HG02840 (cell line): Measurements from ENCODE around the gene NPHS1.
"Not testable (repeated sequence)": the region's sequence is repeated elsewhere in the genome, so short reads cannot be mapped to it uniquely, and the experiment has no call there.

ENCODE experiments used
- ATAC-seq: cut with Tn5 transposase; IDR thresholded peaks from one replicate; pipeline ENCODE4 v1.9.1; 2021; ENCODE audit warnings: mild to moderate bottlenecking, moderate library complexity, moderate number of reproducible peaks; ENCODE audit not compliant: unreplicated experiment, low FRiP score

The NPHS1 gene

DNA sequence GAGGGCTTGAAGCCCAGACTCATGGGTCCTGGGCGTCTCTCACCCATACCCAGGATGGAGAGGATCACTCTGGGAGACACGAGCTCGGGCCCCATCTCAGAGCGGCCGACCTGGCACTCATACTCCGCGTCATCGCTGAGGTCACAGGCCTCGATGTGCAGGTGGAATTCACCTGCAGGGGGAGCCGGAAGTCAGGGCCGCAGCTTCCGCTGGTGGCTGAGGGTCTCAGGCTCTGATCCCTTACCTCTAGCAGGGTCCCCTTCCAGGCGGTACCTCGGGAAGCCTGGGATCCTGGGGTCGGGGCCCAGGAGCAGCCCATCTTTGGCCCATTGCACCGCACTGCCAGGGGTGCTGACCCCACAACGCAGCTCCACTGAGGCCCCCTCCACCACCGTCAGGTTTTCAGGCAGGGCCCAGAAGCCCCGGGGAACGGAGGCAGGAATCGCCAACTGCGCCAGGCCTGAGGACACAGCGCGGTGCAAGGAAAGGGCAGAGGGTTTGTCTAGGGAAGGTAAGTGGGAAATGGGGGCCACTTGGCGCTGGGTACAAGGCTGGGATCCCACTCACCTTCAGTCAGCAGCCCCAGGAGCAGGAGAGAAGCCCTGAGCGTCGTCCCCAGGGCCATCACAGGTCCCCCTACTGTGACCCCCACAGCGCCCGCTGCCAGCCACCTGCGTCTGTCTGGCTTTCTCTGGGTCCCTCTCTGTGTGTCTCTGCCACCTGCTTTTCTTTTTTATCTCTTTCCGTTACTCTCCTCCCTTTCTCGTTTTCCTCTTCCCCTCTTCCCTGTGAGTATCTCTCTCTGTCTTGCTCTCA, 883 bp downstream of the NPHS1 start:
- ATAC-seq = no peak

DNA sequence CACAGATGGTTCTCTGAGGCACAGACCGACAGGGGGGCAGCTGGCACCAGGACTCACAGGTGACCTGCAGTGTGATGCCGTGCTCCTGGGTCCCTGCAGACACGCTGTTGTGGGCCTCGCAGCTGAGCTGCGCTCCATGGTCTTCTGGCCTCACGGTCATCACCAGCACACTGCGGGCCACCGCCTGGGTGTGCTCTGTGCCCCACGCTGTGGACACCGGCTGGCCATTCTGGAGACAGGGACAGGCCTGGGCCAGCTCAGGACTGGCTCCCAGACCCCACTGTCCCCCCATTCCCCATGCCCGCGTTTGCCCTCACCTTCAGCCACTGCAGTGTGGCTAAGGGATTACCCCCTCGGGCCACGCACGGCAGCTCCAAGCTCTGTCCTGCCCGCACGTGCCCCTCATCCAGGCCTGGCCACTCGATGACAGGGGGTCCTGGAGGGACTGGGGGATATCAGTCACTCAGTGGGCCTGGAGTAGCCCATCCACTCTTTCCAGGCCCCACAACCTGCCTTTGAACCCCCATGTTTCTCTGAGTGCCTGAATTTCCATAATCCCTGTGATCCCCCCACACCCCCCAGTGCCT, 3.3 kb downstream of the NPHS1 start:
- ATAC-seq = no peak

GRCh38 chr19:35848486-35848885, 3.8 kb downstream of the NPHS1 start:
- no peak for ATAC-seq

DNA sequence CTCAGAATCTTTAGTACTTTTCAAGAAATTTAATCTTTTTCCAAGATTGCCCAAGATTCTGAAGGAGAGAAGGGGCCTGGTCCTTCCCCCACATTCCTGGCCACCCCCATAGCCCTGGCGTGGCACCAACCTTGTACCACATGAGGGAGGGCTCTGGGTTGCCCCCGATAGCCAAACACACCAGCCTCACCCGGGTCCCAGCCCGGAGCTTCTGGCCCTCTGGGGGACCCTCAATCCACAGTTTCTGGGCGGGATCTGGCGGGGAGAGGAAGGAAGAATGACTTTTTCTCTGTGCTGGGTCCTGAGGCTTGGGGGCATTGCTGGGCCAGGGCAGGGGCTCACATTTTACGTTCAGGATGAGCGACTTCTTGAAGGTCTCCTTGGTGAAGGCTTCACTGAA, 4.4 kb downstream of the NPHS1 start:
- ATAC-seq = no peak

DNA sequence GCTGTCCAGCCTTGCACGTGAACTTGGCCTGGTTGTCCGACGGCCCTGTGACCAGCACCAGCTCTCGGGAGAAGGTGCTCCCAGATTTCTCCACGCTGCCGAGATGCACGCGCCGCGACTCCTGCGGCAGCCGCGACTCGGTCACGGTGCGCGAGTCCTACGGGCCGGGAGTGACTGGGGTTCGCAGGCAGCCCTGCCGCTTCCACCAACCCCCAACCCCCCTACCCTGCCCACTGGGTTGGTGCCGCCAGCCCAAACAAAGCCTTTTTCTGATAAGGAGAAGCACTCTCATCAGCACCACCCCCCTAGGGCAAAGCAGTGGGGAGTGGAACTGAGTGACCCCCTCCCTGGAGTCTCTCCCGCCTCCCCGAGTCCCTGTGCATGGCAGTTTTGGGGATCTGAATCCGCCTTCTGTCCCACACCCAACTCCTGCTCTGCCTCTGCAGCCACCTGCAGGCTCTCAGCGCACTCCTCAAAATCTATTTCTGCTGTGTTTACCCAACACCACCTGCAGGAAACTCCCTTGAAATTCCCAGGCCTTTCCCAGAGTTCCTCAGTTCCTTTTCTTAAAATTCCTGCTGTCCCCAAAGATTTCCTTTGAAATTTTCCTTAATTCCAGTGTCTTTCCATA, 6.2 kb downstream of the NPHS1 start:
- no peak for ATAC-seq

DNA sequence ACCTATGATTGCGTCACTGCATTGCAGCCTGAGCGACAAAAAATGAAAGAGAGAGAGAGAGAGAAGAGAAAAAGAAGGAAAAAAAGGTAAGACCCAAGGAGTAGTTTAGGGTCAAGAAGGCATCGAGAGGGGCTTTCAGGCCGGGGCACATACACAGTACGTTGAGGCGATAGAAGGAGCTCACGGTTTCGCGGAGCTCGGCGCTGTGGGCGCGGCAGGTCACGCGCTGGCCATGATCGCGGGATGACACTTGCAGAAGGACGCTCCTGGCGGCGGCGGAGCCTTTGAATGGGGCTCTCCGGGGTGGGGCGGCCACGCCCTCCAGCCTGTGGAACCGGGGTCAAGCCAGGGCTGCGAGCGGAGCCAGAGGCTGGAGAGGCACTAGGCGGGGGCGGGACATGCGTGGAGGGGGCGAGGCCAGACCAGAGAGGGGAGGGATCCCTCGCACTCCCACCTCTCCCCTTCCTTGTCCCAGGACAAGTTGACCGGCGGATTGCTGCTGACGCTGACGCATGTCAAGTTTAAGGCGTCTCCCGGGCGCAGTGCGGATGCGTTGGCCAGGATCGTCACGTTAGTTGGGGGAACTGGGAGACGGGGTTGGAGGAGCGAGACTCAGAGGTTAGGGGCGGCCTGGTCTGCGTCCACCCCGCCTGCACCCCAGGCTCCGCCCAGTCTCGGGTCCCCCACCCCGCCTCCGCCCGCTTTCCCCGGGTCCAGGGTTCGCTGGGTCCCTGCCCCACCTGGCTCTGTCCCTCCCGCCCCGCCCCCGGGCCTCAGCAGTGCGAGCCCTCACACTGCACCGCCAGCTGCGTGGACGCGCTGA, 6.9 kb downstream of the NPHS1 start:
- ATAC-seq = no peak

DNA sequence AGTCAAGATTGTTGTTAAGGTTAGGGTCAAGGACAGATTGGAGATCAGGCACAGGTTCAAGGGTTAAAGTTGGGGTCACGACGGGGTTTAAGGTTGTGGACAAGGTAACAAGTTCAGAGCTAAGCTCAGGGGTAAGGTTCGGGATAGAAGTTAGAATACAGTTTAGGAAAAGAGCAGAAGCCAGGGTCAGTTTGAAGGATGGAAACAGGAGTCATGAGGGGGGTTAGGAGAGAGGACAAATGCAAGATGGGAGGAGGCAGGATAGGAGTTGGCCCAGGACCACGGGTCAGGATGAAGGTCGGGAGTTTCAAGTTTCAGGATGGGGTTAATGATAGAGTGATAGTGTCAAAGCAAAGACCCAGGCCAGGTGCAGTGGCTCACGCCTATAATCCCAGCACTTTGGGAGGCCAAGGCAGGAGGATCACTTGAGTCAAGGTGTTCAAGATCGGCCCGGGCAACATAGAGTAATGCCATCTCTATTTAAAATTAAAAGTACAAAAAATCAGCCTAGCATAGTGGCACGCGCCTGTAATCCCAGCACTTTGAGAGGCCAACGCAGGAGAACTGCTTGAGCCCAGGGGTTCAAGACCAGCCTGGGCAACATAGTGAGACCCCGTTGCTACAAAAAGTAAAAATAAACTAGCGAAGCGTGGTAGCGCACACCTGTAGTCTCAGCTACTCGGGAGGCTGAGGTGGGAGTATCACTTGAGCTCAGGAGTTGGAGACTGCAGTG, 7.7 kb downstream of the NPHS1 start:
- ATAC-seq = no peak

- no peak for ATAC-seq
Measured at GRCh38 chr19:35843676-35844481, 8.4 kb downstream of the NPHS1 start.

DNA sequence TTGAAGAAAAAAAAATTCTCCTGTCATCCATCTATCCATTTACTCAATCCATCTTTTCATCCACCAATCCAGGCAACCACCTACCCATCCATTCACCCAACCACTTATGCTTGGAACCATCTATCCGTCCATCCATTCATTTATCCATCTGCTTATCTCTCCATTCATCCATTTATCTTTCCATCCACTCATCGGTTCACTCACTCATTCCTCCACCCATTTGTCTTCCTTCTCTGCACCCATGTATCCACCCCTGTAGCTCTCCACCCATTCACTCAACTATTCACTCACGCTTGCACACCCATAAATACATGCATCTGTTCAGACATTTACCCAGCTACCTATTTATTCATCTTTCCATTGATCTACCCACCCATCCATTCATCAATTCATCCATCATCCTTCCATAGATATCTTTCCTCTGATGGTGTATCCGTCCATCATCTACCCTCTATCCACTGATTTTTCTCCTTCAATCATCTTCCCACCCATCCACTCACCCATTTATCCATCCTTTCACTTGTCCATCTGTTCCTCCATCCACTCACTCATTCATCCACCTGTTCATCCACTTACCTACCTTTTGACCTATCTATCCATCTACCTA, 9.5 kb downstream of the NPHS1 start:
- no peak for ATAC-seq

GRCh38 chr19:35841961-35842595, 10.2 kb downstream of the NPHS1 start:
- no peak for ATAC-seq

DNA sequence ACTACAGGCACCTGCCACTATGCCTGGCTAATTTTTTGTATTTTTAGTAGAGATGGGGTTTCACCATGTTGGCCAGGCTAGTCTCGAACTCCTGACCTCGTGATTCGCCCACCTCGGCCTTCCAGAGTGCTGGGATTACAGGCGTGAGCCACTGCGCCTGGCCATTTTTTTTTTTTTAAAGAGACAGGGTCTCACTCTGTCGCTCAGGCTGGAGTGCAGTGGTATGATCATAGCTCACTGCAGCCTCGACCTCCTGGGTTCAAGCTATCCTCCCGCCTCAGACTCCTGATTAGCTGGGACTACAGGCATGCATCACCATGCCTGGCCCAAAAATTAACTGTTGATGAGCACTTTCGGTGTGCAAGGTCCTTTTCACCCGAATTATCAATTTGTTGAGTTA, 16.2 kb downstream of the NPHS1 start:
- ATAC-seq = not testable (repeated sequence)

GRCh38 chr19:35833972-35834371, 18.3 kb downstream of the NPHS1 start:
- no peak for ATAC-seq

DNA sequence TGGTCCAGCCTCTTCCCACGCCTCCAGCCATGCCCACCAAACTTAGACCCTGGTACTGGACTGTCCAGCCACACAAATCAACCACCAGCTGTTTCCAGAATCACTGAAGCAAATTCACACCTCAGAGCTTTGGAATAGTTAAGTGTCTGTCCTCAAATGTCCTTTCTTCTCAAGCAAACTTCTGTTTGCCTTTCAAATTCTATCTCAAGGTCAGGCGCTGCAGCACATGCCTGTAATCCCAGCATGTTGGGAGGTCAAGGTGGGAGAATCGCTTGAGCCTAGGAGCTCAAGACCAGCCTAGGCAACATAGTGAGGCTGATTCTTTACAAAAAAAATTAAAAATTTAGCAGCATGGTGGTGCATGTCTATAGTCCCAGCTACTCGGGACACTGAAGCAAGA, 20.2 kb downstream of the NPHS1 start:
- ATAC-seq = no peak

- ATAC-seq = no peak
Measured at GRCh38 chr19:35830986-35831385, 21.3 kb downstream of the NPHS1 start.

DNA sequence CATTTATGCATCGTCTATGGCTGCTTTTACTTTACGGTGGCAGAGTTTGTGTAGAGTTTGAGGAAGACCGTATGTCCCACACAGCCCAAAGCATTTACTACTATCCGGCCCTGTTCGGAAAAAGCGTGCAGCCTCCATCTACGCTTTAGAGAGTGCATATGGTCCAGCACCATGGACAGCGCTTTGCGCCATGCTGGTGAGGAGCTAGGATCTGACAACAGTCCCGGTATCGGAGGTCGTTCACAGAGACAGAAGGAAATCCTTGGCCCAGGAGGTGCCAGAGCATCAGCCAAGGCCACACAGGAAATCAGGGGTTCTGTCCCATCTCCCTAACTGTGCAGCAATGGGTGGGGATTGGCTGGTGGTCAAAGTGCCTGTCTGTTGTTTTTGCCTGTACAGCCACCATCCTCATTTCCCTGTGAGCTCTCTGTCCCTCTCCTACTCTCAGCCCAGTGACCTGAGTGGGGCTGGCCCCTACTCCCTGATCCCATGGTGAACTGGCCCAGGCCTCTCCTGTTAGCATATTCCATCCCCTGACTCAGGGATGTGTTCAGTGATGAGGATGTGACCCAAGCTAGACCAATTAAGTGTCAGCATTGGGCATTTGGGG, 23.5 kb downstream of the NPHS1 start:
- ATAC-seq = no peak

DNA sequence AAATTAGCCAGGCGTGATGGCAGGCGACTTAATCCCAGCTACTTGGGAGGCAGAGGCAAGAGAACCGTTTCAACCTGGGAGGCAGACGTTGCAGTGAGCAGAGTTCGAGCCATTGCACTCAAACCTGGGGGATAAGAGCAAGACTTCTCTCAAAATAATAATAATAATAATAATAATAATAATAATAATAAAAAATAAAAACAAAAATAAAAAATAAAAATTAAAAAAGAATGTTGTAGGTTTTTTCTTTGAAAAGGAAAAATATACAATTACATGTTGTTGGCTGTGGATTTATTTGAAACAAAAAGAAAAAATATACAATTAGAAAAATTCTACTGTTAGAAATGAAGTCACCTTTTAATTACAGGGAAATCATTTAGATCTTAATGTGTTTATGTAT, 28.2 kb downstream of the NPHS1 start:
- no peak for ATAC-seq

GRCh38 chr19:35822579-35822978, 29.7 kb downstream of the NPHS1 start:
- ATAC-seq = no peak

DNA sequence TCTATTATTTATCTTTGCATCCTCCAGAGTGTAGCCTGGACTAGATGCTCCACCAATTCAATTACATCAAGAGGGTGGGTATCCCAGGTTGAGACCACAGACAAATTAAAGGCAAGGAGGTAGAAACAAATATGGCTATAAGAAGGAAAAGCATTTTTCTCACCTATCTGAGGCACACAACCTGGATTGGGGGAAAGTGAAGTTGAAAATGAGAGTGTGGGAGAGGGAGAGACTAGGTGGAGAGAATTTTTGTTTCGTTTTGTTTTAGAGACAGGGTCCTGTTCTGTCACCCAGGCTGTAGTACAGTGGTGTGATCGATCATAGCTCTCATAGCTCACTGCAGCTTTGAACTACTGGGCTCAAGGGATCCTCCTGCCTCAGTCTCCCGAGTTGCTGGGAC, 33.9 kb downstream of the NPHS1 start:
- no peak for ATAC-seq
